HG03039 (cell line): Measurements from ENCODE around the gene FHIT.

Experiments
- ATAC-seq: cut with Tn5 transposase; IDR thresholded peaks from one replicate; pipeline ENCODE4 v1.9.1; 2021; ENCODE audit warnings: mild to moderate bottlenecking, moderate library complexity; ENCODE audit not compliant: unreplicated experiment

Gene FHIT

GRCh38 chr3:59925946-59926345 is 1325.3 kb downstream of the FHIT start:
- no peak for ATAC-seq

DNA sequence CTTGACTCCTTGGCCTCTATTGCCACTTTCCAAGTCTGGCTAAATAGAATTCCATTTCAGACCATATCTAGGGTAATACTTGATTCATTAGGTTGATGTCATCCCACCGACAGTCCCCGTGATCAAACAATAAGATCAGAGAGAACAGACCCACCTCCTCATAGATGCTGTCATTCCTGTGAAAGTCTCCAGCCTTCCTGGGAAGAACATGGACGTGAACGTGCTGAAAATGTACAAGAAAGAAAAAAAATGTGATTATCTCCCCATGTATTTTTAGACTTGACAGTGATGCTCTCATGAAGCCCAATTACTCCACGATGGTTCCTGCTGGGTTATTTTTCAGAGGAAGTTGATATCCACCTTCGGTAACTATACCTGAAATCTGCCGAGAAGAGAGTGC is 1329.1 kb downstream of the FHIT start:
- ATAC-seq: no peak

- no peak for ATAC-seq
These were observed 1330.4 kb downstream of the FHIT start for GRCh38 chr3:59920822-59921221.

DNA sequence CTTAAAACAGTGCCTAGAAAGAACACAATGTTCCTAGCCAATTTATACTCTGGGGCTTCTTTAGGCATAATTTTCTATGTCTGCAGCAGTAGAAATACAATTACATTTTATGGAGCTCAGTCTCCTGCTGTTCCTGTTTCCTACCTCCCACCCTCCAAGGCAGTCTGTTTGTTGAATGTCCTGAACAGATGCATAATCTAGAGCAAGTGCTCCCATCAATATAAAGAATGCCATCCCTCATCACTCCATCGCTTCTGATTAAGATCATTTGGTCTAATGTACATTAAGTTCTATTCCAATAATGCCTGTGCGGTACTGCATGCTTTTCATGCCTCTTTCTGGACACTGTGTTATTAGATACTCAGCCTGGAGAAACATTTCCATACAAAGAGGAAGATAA is 1331.7 kb downstream of the FHIT start:
- ATAC-seq: no peak

- ATAC-seq: no peak
These were observed 1337.0 kb downstream of the FHIT start for GRCh38 chr3:59914251-59914650.

GRCh38 chr3:59913645-59914044 is 1337.6 kb downstream of the FHIT start:
- no peak for ATAC-seq

DNA sequence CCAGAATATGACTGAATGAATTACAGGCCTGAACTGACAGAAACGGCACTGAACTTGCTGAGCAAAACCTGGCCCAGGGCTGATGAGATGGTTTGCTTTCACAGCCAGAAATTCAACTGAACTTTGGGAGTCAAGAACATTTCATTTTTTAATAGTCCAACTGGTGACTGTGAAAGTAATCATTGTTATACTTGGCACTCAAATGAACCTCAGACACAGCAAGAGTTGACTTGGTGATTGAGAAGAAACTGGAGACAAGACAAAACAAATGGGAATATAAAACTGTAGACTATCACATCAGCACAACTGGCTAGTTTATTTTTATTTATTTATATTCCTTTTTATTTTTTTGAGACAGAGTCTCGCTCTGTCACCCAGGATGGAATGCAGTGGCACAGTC is 1342.6 kb downstream of the FHIT start:
- ATAC-seq: no peak

DNA sequence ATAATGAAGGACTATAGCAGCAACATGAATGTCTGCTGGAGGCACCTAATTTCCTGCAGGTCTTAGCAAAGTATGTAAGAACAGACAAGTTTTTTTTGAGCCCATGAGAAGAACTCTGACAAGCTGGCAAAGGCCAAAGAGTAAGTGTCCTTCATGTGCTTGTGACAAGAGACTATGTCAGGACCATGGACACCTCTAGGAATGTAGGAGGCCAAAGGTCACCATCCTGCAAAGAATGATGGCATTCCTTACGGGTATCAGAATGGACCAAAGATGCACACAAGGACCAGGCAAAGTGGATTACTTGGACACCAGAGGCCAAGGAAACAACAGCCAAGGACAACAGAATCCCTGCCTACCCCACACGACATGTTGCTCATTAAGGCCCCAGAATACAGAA is 1343.0 kb downstream of the FHIT start:
- ATAC-seq: no peak

DNA sequence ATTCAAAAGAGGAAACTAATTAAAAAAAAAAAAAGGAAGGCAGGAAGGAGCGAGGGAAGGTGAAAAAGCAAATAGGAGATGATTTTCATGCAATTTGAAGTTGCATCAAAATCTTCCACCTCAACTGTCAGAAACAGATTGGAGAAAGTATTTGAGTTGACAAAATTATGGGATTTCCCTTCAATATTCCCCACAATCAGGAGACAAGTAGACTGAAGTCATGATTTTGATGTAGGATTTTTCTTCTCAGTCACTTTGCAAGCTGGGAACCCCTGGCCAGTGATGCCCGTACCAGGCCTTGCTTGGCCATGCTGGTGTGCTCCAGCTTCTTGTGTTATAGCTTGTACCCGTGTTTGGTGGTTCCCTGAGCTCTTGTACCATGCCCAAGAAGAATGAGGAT is 1347.0 kb downstream of the FHIT start:
- ATAC-seq: no peak

- ATAC-seq: no peak
These were observed 1352.2 kb downstream of the FHIT start for GRCh38 chr3:59899061-59899460.

DNA sequence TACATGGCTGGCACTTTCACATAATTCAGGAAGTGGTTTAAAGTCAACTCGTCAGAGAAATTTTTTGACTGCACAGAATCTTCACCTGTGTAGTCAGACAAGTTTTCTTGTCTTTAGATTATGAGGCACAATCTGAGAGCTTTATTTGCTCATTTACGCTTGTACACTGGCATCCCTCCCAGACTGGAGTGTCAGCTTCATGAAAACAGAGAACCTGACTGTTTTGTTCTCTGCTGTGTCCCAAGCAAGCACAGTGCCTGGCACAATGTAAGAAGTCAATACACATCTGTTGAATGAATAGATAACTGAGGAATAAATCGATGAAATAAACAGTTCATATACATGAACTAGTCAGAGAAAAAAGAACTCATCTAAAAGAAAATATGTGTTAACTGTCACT is 1355.3 kb downstream of the FHIT start:
- ATAC-seq: no peak

DNA sequence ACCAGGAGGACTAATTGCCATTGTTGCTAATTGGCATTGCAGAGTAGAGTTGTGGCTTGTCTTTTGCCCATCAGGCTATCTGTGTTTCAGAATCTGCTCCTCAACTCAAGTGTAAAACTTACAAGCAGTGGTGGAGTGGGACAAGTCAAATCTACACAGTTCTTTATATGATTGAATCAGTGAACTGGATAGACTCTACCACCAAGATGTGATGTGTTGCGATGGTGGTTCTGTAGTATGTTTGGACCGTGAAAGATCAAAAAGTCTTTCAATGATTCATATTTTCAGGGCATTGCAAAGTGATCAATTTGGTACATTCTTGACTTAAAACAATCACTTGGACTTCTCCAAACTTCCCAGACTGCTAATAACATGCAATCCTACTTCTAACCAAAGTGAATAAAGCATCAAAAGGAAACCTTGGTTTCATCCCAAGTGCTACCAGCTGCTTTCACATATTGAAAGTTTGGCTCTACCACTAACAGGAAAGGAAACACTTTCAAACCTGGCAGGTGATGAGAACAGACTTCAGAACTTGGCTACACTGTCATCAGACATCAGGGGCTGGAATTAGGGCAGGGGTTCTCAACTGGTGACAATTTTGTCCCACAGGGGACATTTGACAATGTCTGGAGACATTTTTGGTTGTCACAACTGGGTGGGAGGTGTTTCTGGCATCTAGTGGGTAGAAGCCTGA is 1356.7 kb downstream of the FHIT start:
- no peak for ATAC-seq

DNA sequence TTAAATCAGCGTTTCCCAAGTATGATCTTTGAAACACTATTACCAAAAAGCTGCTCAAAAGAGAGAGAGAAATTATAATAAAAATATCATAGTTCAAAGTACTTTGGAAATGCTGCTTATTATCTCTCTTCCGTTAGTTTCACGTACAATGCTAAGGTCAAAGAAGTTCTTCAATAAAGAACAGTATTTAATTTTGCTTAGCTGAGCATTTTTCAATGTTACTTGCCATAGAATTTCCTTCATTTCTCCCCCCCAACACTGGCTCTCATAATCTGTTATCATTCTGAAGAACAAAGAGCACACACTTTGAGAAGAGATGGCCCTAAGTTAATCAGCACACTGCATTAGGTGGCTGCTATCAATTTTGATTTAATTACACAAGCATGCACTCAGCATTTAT is 1360.6 kb downstream of the FHIT start:
- no peak for ATAC-seq

DNA sequence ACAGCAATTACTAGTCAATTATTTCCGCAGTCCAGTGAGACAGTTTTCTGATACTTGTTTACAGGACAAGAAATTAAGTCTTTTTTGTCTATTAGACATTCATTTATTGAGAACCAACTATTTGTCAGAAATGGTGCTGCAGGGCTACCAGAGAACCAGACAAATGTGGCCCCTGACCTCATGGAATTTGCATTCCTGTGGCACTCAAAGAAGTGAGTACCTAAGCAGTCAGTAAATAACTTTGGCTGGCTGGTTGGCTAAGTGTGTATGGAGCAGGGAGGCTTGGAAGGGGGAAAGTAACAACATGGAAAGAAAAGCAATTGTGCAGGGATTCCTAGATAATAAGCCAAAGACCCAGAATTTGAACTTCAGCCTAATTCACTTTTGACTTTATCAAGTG is 1364.5 kb downstream of the FHIT start:
- ATAC-seq: no peak

- ATAC-seq: no peak
These were observed 1365.3 kb downstream of the FHIT start for GRCh38 chr3:59885899-59886400.

GRCh38 chr3:59885101-59885500 is 1366.2 kb downstream of the FHIT start:
- no peak for ATAC-seq

GRCh38 chr3:59884409-59884808 is 1366.8 kb downstream of the FHIT start:
- no peak for ATAC-seq

DNA sequence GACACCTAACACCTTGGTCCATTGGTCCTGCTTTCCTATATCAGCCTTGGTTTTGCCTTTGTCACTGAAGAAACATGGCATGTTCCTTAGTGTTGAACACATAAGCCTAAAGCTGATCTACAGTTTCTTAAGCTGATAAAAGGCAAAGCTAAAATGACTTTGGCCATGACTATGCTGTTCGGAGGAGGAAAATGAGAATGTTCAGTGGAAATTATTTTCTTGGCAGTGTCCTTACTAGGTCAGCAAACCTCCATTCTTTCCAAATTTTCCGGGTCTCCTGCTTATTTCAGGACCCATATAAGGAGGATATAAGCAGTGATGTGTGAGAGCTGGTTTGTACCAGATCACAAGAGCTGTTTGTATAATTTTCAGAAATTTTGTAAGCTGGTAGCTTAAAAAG is 1368.5 kb downstream of the FHIT start:
- no peak for ATAC-seq

GRCh38 chr3:59880717-59881116 is 1370.5 kb downstream of the FHIT start:
- ATAC-seq: no peak

DNA sequence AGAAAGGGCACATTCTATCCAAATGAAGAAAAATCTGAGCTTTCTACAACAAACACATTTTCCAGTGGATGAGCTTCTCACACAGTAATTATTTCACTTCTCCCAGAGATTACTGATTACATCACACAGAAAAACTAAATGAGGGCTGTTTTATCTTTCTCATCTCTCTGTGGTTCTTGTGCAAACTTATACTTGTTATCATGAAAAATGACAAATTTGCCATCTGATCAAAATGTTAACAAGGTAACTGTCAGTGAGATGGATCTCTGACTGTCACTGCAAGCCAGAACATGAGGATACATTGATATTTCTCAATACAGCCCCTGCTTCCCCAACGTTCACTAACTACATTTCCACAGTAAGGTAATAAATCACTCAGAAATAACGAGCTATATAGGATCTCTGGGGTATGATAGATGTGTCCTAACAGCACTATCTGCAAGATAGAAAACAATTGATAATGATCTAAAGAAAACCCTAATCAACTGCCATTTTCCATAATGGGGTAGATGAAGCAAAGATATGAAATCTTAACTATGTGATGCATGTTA is 1372.1 kb downstream of the FHIT start:
- no peak for ATAC-seq

DNA sequence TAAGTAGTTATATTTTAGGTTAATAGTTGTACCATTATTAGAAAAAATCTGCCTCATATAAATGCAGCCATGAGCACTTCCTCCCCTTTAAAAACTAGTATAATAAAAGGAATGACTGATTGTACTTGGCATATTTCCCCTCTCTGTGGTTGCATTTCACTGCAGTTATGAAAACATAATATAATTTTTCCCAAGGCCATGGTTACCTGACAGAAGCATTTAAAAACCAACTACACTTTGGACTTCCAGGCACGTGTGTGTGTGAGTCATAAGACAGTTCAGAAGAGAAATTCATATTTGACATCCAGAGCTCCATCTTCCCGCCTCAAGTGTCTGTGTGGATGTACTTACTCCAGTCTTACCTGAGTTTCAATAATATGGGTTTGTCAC is 1373.2 kb downstream of the FHIT start:
- no peak for ATAC-seq

GRCh38 chr3:59877263-59878037 is 1373.8 kb downstream of the FHIT start:
- no peak for ATAC-seq
